ENCODE measurements around the gene ZNF207. TPM values are rescaled to one million over a fixed set of nuclear protein-coding genes. Genes with fewer than 3 reads are reported as not detected.

Gene ZNF207
- total and polyA plus RNA-seq, 4 donors: 38.3 to 142 (median 56.8) TPM

DNA sequence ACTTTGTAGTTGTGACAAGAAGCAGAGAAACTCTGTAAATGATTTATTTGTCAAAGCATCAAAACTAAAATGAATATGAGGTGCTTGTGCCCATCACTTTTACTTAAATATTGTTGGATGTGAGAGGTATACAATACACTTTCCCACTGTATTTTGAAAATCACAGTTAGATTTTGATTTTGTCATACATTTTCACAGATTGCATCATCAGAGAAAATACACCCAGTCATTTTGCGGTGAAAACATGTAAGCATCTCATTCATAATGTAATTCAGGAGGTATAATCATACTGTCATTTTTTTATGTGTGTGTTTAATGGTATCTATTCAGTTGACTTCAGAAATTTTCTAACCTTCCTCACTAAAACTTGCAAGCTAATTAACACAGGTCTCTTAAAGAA is 11.3 kb downstream of the ZNF207 start (continued):
- TF ChIP-seq ATF3 (IDR thresholded peaks at IDR 0.05) (no peak), HNF4G (IDR thresholded peaks at IDR 0.05) (no peak), EGR1 (IDR thresholded peaks at IDR 0.05; ENCODE audit: low read depth in 2 of 2) (no peak)

DNA sequence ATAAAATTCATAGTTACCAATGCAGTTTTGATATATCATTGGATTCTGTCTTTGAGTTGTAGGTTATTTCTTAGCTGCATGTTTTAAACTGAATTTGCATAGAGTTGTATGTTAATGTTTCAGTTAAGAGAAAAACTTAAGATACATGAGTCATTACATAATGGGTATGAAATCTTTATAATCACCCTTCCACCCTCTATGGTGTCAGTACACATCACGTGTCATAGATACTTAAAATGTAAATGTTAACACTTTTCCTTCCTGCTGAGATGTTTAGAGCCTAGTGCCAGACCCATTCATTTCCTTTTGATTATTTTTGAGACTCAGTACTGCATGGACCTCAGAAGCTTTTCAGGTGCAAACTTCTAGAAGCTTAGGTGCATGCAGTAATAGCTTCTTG is 20.5 kb downstream of the ZNF207 start:
- Histone ChIP-seq H3K4me3 (ENCODE audit: low read depth in 1 of 3, low read length in 3 of 3) (no peak overlapping the region), H3K9me3 (ENCODE audit: control insufficient read depth in 4 of 4, low read length in 3 of 4) (no peaks in the 10 kb centered on the region), H3K27me3 (ENCODE audit: control insufficient read depth in 4 of 4, insufficient read depth in 4 of 4, low read length in 3 of 4) (no peaks in the 10 kb centered on the region), H3K27ac (ENCODE audit: low read depth in 1 of 2, low read length in 2 of 2) (no peak overlapping the region), H3K36me3 (ENCODE audit: control insufficient read depth in 4 of 4, insufficient read depth in 3 of 4, low read depth in 1 of 4, low read length in 3 of 4) (peaks cover 17 to 88% (median 74%) of the 10 kb centered on the region in 4 donors), H3K4me1 (ENCODE audit: control insufficient read depth in 4 of 4, insufficient read depth in 4 of 4, low read length in 3 of 4) (no peaks in the 10 kb centered on the region), H3K9ac (ENCODE audit: low read depth in 1 of 2, low read length in 2 of 2) (no peak overlapping the region)
- no peak for DNase-seq (ENCODE audit: low spot score)
- WGBS: 79% methylated on average over 1 of the region's 1 CpG
- TF ChIP-seq REST (IDR thresholded peaks at IDR 0.05): no peak
- TF ChIP-seq JUND (IDR thresholded peaks at IDR 0.05): no peak
- no peak for TF ChIP-seq SP1 (IDR thresholded peaks at IDR 0.05)
- TF ChIP-seq RAD21 (IDR thresholded peaks at IDR 0.05): no peak
- TF ChIP-seq, protein P1, sequence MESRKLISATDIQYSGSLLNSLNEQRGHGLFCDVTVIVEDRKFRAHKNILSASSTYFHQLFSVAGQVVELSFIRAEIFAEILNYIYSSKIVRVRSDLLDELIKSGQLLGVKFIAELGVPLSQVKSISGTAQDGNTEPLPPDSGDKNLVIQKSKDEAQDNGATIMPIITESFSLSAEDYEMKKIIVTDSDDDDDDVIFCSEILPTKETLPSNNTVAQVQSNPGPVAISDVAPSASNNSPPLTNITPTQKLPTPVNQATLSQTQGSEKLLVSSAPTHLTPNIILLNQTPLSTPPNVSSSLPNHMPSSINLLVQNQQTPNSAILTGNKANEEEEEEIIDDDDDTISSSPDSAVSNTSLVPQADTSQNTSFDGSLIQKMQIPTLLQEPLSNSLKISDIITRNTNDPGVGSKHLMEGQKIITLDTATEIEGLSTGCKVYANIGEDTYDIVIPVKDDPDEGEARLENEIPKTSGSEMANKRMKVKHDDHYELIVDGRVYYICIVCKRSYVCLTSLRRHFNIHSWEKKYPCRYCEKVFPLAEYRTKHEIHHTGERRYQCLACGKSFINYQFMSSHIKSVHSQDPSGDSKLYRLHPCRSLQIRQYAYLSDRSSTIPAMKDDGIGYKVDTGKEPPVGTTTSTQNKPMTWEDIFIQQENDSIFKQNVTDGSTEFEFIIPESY (IDR thresholded peaks at IDR 0.05): no peak
- no peak for TF ChIP-seq FOXA2 (IDR thresholded peaks at IDR 0.05)
- TF ChIP-seq HNF4G (IDR thresholded peaks at IDR 0.05): no peak
- no peak for TF ChIP-seq ATF3 (IDR thresholded peaks at IDR 0.05)
- no peak for TF ChIP-seq HNF4A (conservative IDR thresholded peaks at IDR 0.05)
- TF ChIP-seq NR2F2 (IDR thresholded peaks at IDR 0.05): no peak
- TF ChIP-seq RXRA (IDR thresholded peaks at IDR 0.05): no peak
- no peak for TF ChIP-seq YY1 (IDR thresholded peaks at IDR 0.05)
- no peak for TF ChIP-seq FOXA1 (IDR thresholded peaks at IDR 0.05)
- no peak for TF ChIP-seq MAX (IDR thresholded peaks at IDR 0.05)
- TF ChIP-seq TAF1 (conservative IDR thresholded peaks at IDR 0.05): no peak
